T-cell (primary cell): Measurements from ENCODE around the gene USH2A. TPM values are rescaled to one million over a fixed set of nuclear protein-coding genes. Genes with fewer than 3 reads are reported as not detected.

Experiments used
- ATAC-seq, 4 experiments: fragments of 200-7000 bp in 3 of 4; fragments of 150-1000 bp in 1 of 4; cut with Tn5 transposase; replicated peaks in 1 of 4; 1 replicate in 3 of 4; 2 replicates in 1 of 4; pipeline ENCODE4 v1.10.0; 2021; ENCODE audit warnings: moderate library complexity in 3 of 4, mild to moderate bottlenecking in 2 of 4, moderate number of reproducible peaks in 1 of 4
- CTCF ChIA-PET, 2 donors: fragments of 300-600 bp; sonication (Branson Sonifier 250); formaldehyde crosslinking; loops; one replicate each; lab custom pipeline; 2022; ENCODE audit warnings: antibody characterized with exemption in 2 of 2; lab: Charles Lee
- POLR2A ChIA-PET, 2 donors: fragments of 300-600 bp; sonication (Branson Sonifier 250); formaldehyde crosslinking; loops; one replicate each; lab custom pipeline; 2022; ENCODE audit warnings: antibody characterized with exemption in 2 of 2; lab: Charles Lee
- DNase-seq, 35 experiments: peaks; one replicate each; pipeline versions ENCODE4 v3.0.0 to v3.0.0-alpha.2; 2013 to 2023
- H3K27ac ChIP-seq: one replicate; pipeline ENCODE4 v1.5.1; 2013; ENCODE audit warnings: low read length
- H3K27me3 ChIP-seq, 2 experiments: replicated peaks in 1 of 2; 1 replicate in 1 of 2; 2 replicates in 1 of 2; pipeline versions ENCODE4 v1.6.1 to v1.7.0; 2013; ENCODE audit warnings: low read length in 1 of 2, mixed read lengths in 1 of 2; ENCODE audit not compliant: control insufficient read depth in 2 of 2, insufficient read depth in 2 of 2; ENCODE audit errors: extremely low read depth in 1 of 2
- H3K36me3 ChIP-seq, 2 donors: 1 replicate in 1 of 2; 2 replicates in 1 of 2; pipeline versions ENCODE4 v1.6.1 to v1.7.0; 2013; ENCODE audit warnings: low read length in 1 of 2; ENCODE audit not compliant: control insufficient read depth in 2 of 2, insufficient read depth in 1 of 2; ENCODE audit errors: extremely low read depth in 1 of 2
- H3K4me1 ChIP-seq, 2 experiments: 1 replicate in 1 of 2; 2 replicates in 1 of 2; pipeline versions ENCODE4 v1.6.1 to v1.7.0; 2013; ENCODE audit warnings: low read length in 2 of 2, mixed read lengths in 1 of 2; ENCODE audit not compliant: insufficient read depth in 2 of 2, control insufficient read depth in 1 of 2; ENCODE audit errors: extremely low read depth in 1 of 2
- H3K4me3 ChIP-seq, 2 donors: 1 replicate in 1 of 2; 2 replicates in 1 of 2; pipeline versions ENCODE4 v1.5.1 to v1.7.0; 2013; ENCODE audit warnings: mild to moderate bottlenecking in 2 of 2, low read length in 1 of 2, moderate library complexity in 1 of 2; ENCODE audit not compliant: control insufficient read depth in 1 of 2; ENCODE audit errors: extremely low read depth in 1 of 2
- H3K9me3 ChIP-seq: 2 replicates; pipeline ENCODE4 v1.7.0; 2013
- H3K27ac Mint-ChIP-seq, 2 donors: one replicate each; pipeline ENCODE4 v1.8.0; 2020 to 2021; ENCODE audit warnings: mild to moderate bottlenecking in 2 of 2, mixed read lengths in 2 of 2
- H3K27me3 Mint-ChIP-seq, 2 donors: one replicate each; pipeline ENCODE4 v1.8.0; 2021 to 2022; ENCODE audit warnings: mixed read lengths in 2 of 2
- H3K36me3 Mint-ChIP-seq: one replicate; pipeline ENCODE4 v1.8.0; 2021; ENCODE audit warnings: mixed read lengths
- H3K4me1 Mint-ChIP-seq, 3 donors: one replicate each; pipeline ENCODE4 v1.8.0; 2020 to 2022; ENCODE audit warnings: mixed read lengths in 3 of 3, mild to moderate bottlenecking in 1 of 3
- H3K4me3 Mint-ChIP-seq, 3 donors: one replicate each; pipeline ENCODE4 v1.8.0; 2020 to 2022; ENCODE audit warnings: mild to moderate bottlenecking in 3 of 3, mixed read lengths in 3 of 3, moderate library complexity in 3 of 3
- H3K9me3 Mint-ChIP-seq, 3 donors: one replicate each; pipeline ENCODE4 v1.8.0; 2020 to 2022; ENCODE audit warnings: mixed read lengths in 3 of 3
- WGBS: methylation state at CpG from one replicate; pipeline ENCODE4 v1.1.5; 2013; ENCODE audit warnings: missing lambda C conversion rate; ENCODE audit not compliant: insufficient coverage; 5-methylcytosine and 5-hydroxymethylcytosine counted together
- total RNA-seq, 35 experiments: library from RNA in 6 of 35; stranded (reverse) in 6 of 35; fragments of 120-200 nt in 1 of 35; gene quantifications; one replicate each; pipeline versions ENCODE4 v1.2.1 to v1.2.4 and lab custom pipeline; 2013 to 2026

The USH2A gene
- total RNA-seq, 5 donors from 2014 or later (not counting 1 experiment from before 2014, with no cell fraction given): not detected

- Histone ChIP-seq H3K9me3 (no peaks in the 10 kb centered on the region), H3K4me1 (no peaks in the 10 kb centered on the region), H3K36me3 (no peaks in the 10 kb centered on the region), H3K27me3 (no peaks in the 10 kb centered on the region), H3K27ac (no peak overlapping the region), H3K4me3 (no peak overlapping the region)
- DNase-seq: no peak
- ChIA-PET POLR2A (no interaction called here), CTCF (no interaction called here)
- ATAC-seq: no peak
- Mint-ChIP-seq H3K27me3 (no peaks in the 10 kb centered on the region), H3K27ac (no peak overlapping the region), H3K36me3 (no peaks in the 10 kb centered on the region), H3K4me3 (no peak overlapping the region), H3K9me3 (peaks cover 0 to 6% (median 3%) of the 10 kb centered on the region in 3 donors), H3K4me1 (no peaks in the 10 kb centered on the region)
- WGBS: no CpG with 5 or more reads among the region's 1 CpG
Observed at GRCh38 chr1:216207154-216207553, 216.1 kb downstream of the USH2A start.

GRCh38 chr1:216205176-216205575, 218.1 kb downstream of the USH2A start:
- no peak overlapping the region for H3K4me3 ChIP-seq
- WGBS: no CpG with 5 or more reads among the region's 1 CpG
- ATAC-seq (no peak), DNase-seq (no peak)
- no peaks in the 10 kb centered on the region for H3K27me3 Mint-ChIP-seq
- no peak overlapping the region for H3K4me3 Mint-ChIP-seq
- ChIA-PET POLR2A (interaction anchor here (0.5 to 0.6 kb wide), 2 partner anchors 72 to 810 kb away, joined by 3 read pairs; no protein-coding TSS in a partner anchor), CTCF (no interaction called here)
- H3K27ac ChIP-seq: no peak overlapping the region
- H3K27me3 ChIP-seq: no peaks in the 10 kb centered on the region
- H3K4me1 Mint-ChIP-seq: no peaks in the 10 kb centered on the region
- no peak overlapping the region for H3K27ac Mint-ChIP-seq
- H3K9me3 ChIP-seq: no peaks in the 10 kb centered on the region
- H3K4me1 ChIP-seq: no peaks in the 10 kb centered on the region
- peaks cover 0 to 3% (median 1%) of the 10 kb centered on the region in 3 donors for H3K9me3 Mint-ChIP-seq
- H3K36me3 ChIP-seq: no peaks in the 10 kb centered on the region
- H3K36me3 Mint-ChIP-seq: no peaks in the 10 kb centered on the region

GRCh38 chr1:216201946-216202345, 221.3 kb downstream of the USH2A start:
- H3K36me3 Mint-ChIP-seq: no peaks in the 10 kb centered on the region
- POLR2A ChIA-PET: no interaction called here
- Histone ChIP-seq H3K27me3 (no peaks in the 10 kb centered on the region), H3K4me3 (no peak overlapping the region), H3K36me3 (no peaks in the 10 kb centered on the region), H3K4me1 (no peaks in the 10 kb centered on the region), H3K9me3 (no peaks in the 10 kb centered on the region), H3K27ac (no peak overlapping the region)
- CTCF ChIA-PET: no interaction called here
- H3K4me3 Mint-ChIP-seq: no peak overlapping the region
- no peak for DNase-seq
- H3K4me1 Mint-ChIP-seq: no peaks in the 10 kb centered on the region
- peaks cover 2 to 4% (median 3%) of the 10 kb centered on the region in 3 donors for H3K9me3 Mint-ChIP-seq
- H3K27ac Mint-ChIP-seq: no peak overlapping the region
- no peaks in the 10 kb centered on the region for H3K27me3 Mint-ChIP-seq
- no peak for ATAC-seq
- no CpG with 5 or more reads among the region's 2 CpGs for WGBS

GRCh38 chr1:216200941-216201340, 222.3 kb downstream of the USH2A start:
- ChIA-PET POLR2A (no interaction called here), CTCF (no interaction called here)
- H3K4me3 Mint-ChIP-seq: no peak overlapping the region
- WGBS: 92% methylated on average over 2 of the region's 3 CpGs
- H3K27me3 Mint-ChIP-seq: no peaks in the 10 kb centered on the region
- no peaks in the 10 kb centered on the region for H3K9me3 ChIP-seq
- no peaks in the 10 kb centered on the region for H3K4me1 Mint-ChIP-seq
- no peak for DNase-seq
- H3K27me3 ChIP-seq: no peaks in the 10 kb centered on the region
- no peak overlapping the region for H3K27ac ChIP-seq
- H3K9me3 Mint-ChIP-seq: peaks cover 2 to 9% (median 4%) of the 10 kb centered on the region in 3 donors
- no peak for ATAC-seq
- no peaks in the 10 kb centered on the region for H3K36me3 ChIP-seq
- no peak overlapping the region for H3K4me3 ChIP-seq
- H3K36me3 Mint-ChIP-seq: no peaks in the 10 kb centered on the region
- no peaks in the 10 kb centered on the region for H3K4me1 ChIP-seq
- H3K27ac Mint-ChIP-seq: no peak overlapping the region

- CTCF ChIA-PET: no interaction called here
- H3K27ac Mint-ChIP-seq: no peak overlapping the region
- 100% methylated on average over 1 of the region's 1 CpG for WGBS
- DNase-seq (no peak), ATAC-seq (no peak)
- no peaks in the 10 kb centered on the region for H3K27me3 ChIP-seq
- H3K27ac ChIP-seq: no peak overlapping the region
- no peaks in the 10 kb centered on the region for H3K27me3 Mint-ChIP-seq
- peaks cover 9 to 16% (median 10%) of the 10 kb centered on the region in 3 donors for H3K9me3 Mint-ChIP-seq
- POLR2A ChIA-PET: no interaction called here
- H3K4me1 ChIP-seq: no peaks in the 10 kb centered on the region
- no peaks in the 10 kb centered on the region for H3K36me3 Mint-ChIP-seq
- no peak overlapping the region for H3K4me3 ChIP-seq
- H3K9me3 ChIP-seq: no peaks in the 10 kb centered on the region
- H3K36me3 ChIP-seq: no peaks in the 10 kb centered on the region
- no peak overlapping the region for H3K4me3 Mint-ChIP-seq
- H3K4me1 Mint-ChIP-seq: no peaks in the 10 kb centered on the region
Observed at GRCh38 chr1:216194721-216195120, 228.5 kb downstream of the USH2A start.

- Mint-ChIP-seq H3K27me3 (no peaks in the 10 kb centered on the region), H3K4me3 (no peak overlapping the region), H3K9me3 (peaks cover 9 to 16% (median 10%) of the 10 kb centered on the region in 3 donors), H3K27ac (no peak overlapping the region), H3K4me1 (no peaks in the 10 kb centered on the region), H3K36me3 (no peaks in the 10 kb centered on the region)
- Histone ChIP-seq H3K27ac (no peak overlapping the region), H3K4me1 (no peaks in the 10 kb centered on the region), H3K9me3 (no peaks in the 10 kb centered on the region), H3K27me3 (no peaks in the 10 kb centered on the region), H3K4me3 (no peak overlapping the region), H3K36me3 (no peaks in the 10 kb centered on the region)
- no peak for DNase-seq
- ChIA-PET POLR2A (no interaction called here), CTCF (no interaction called here)
- WGBS: 91% methylated on average over 4 of the region's 7 CpGs
- ATAC-seq: no peak
Observed at GRCh38 chr1:216193839-216194443, 229.3 kb downstream of the USH2A start.
